Left kidney (tissue), 2 donors: ENCODE data around the gene FUCA1. TPM values are rescaled to one million over a fixed set of nuclear protein-coding genes. Genes with fewer than 3 reads are reported as not detected.
"Not testable (repeated sequence)": the region's sequence is repeated elsewhere in the genome, so short reads cannot be mapped to it uniquely, and the experiment has no call there.

Experiments used
- DNase-seq: peaks from one replicate; pipeline ENCODE4 v3.0.0-alpha.2; 2013
- polyA plus RNA-seq: library from polyadenylated mRNA; unstranded; fragments of 120-200 nt; gene quantifications from one replicate; pipeline ENCODE4 v1.2.1, GENCODE V29; 2013; ENCODE audit not compliant: insufficient read length

Gene FUCA1
- polyA plus RNA-seq, 1 donor, result 41.7 TPM

GRCh38 chr1:23802809-23803342, 65.2 kb downstream of the FUCA1 start:
- DNase-seq, result not testable (repeated sequence)

GRCh38 chr1:23801876-23802275, 66.2 kb downstream of the FUCA1 start:
- no peak for DNase-seq

- no peak for DNase-seq
Measured at GRCh38 chr1:23801338-23801748, 66.7 kb downstream of the FUCA1 start.

GRCh38 chr1:23800400-23801337, 67.4 kb downstream of the FUCA1 start, which contains the start of gene GALE:
Gene GALE (minus strand): TSS chr1:23800754. CDS start chr1:23799007, 1,747 bp downstream.
- peak; percentile 93 for DNase-seq

- no peak for DNase-seq
Measured at GRCh38 chr1:23799570-23800399, 68.3 kb downstream of the FUCA1 start.

GRCh38 chr1:23799255-23799569, 68.9 kb downstream of the FUCA1 start:
- no peak for DNase-seq

- no peak for DNase-seq
Measured at GRCh38 chr1:23798662-23799142, 69.4 kb downstream of the FUCA1 start.

GRCh38 chr1:23797478-23798448, 70.3 kb downstream of the FUCA1 start:
- DNase-seq, result no peak

GRCh38 chr1:23796466-23797271, 71.4 kb downstream of the FUCA1 start:
- DNase-seq, result no peak

GRCh38 chr1:23795676-23796465, 72.2 kb downstream of the FUCA1 start:
- no peak for DNase-seq

Other genes starting within 250 kb of the FUCA1 start
- gene RPL11, start 176.5 kb downstream of the FUCA1 start, polyA plus RNA-seq, result 2,201 TPM
- gene ELOA, start 124.8 kb downstream of the FUCA1 start, polyA plus RNA-seq, result 38.1 TPM
- 68.4 TPM for gene PITHD1, start 89.9 kb downstream of the FUCA1 start, polyA plus RNA-seq
- gene LYPLA2, start 77.1 kb downstream of the FUCA1 start, polyA plus RNA-seq, result 57.3 TPM
- 32.2 TPM for gene GALE, start 67.5 kb downstream of the FUCA1 start, polyA plus RNA-seq
- gene HMGCL, start 42.9 kb downstream of the FUCA1 start, polyA plus RNA-seq, result 70.9 TPM
- 0.08 TPM for gene CNR2, start 45.1 kb upstream of the FUCA1 start, polyA plus RNA-seq
- 209 TPM for gene PNRC2, start 91.5 kb upstream of the FUCA1 start, polyA plus RNA-seq
- 315 TPM for gene SRSF10, start 112.0 kb upstream of the FUCA1 start, polyA plus RNA-seq
- 22.1 TPM for gene MYOM3, start 243.8 kb upstream of the FUCA1 start, polyA plus RNA-seq